ENCODE results near the gene ERMARD.
A peak's percentile ranks its signal among the peaks of the same experiment; 100 is the strongest.

ERMARD gene

DNA sequence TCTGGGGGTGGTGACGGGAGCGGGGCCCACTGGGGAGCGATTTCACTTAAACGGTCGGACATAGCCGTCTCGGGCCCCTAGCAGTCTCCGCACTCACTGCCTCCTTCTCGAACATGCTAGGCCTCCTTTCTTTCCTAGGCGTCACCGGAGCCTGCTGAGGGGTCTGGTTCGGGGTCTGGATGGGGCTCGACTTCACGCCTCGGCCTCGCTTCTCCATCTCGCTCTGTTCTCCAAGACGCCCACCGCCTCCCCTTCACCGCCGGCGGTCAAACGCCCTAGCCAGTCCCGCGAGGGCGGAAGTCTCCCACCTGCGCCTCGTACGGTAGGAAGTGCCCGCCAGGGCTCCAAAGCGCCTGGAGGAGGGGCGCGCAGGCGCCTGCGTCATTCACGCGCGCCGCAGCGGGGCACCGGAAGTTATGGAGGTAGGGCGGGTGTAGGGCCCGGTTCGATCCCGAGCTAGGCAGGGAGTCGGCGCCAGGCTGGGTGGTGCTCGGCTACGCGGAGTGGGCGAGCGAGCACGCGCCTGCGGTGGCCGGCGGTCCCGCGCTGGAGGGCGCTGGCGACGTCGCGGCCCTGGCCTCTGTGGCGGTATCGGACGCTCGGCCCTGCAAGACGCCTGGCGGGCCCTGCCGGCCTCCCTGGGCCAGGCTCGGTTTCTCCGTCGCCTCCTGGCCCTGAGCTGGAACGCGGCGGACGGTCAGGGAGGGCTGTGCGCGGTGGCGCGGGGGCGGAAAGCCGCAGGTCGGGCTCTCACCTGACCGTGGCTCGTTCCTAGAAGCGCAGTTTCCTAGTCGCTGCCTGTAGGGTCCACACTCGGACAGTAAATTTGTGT lies at the start of gene ERMARD, which contains the start of gene DYNLT2:
Gene ERMARD (plus strand): TSS at position 381 of the 832 bp plus-strand sequence. CDS start 36 bp downstream, at position 417.
Gene DYNLT2 (minus strand): TSS at position 331 of the 832 bp plus-strand sequence. CDS start 114 bp downstream, at position 217.
- DNase-seq (ENCODE audit: low read depth), result peak; percentile 90

DNA sequence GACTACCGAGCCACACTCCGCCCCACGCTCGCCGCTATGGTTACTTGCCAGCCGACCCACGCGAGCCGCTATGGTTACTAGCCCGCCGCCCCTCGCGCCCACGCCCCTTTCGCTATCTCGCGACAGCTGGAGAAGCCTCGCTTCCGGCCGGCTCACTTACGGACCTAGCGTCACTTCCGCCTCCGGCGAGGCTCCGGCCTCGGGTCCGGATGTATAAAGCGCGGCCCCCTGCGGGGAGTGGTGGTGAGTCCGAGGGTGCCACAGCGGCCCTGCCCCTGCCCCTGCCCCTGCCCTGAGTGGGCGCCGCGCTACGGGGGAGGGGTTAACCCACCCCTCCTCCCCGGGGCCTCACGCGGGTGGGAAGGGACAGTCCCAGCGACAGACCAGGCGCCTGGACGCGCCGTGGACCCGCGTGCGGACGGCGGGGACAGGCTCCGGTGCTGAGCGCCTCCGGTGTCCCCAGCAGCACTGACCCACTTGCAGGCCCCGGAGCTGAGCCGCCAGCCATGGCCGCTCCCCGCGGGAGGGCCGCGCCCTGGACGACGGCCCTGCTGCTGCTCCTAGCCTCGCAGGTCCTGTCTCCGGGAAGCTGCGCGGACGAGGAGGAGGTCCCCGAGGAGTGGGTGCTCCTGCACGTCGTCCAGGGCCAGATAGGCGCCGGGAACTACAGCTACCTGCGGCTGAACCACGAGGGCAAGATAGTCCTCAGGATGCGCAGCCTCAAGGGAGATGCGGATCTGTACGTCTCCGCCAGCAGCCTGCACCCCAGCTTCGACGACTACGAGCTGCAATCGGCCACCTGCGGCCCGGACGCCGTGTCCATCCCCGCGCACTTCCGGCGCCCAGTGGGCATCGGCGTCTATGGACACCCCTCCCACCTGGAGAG lies 49.2 kb upstream of the ERMARD start, which contains the start of the genes C6orf120 and WDR27:
Gene C6orf120 (plus strand): TSS at position 173 of the 886 bp plus-strand sequence. CDS start 334 bp downstream, at position 507.
Gene WDR27 (minus strand): TSS at position 76 of the 886 bp plus-strand sequence. CDS start 13,024 bp downstream, outside the sequence.
- DNase-seq (ENCODE audit: low read depth), result peak; percentile 91

DNA sequence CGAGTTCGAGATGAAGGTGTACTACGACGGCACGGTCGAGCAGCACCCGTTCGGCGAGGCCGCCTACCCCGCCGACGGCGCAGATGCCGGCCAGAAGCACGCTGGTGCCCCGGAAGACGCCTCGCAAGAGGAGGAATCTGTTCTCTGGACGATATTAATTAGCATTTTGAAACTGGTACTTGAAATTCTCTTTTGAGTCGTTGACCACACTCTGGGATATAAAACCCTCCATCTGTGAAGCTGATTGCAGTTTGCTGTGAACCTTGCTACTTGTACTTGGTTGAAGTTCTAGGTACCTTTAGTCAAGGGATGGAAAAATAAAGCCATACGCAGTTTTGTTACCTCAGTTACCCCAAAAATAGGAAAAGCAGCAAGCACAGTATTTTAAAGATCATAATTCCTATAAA lies 48.6 kb upstream of the ERMARD start:
- DNase-seq (ENCODE audit: low read depth), result no peak

DNA sequence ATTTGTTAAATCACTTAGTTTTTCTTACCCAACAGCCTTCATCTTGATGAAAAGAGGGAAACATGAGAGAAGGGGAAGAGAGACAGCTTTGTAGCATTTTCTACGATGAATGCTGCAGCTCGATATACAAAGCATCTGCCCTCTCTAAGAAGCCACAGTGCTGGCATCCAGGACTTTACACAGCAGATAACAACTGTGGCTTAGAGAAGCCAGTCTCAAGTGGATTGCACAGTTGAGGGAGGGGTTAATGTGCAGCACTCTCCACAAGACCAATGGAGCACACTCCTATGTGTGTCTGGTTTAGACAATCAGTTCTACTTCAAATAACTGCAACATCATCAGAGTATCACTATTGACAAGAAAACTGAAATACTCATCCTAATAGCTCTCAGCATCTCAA lies 43.6 kb upstream of the ERMARD start:
- no peak for DNase-seq (ENCODE audit: low read depth)

DNA sequence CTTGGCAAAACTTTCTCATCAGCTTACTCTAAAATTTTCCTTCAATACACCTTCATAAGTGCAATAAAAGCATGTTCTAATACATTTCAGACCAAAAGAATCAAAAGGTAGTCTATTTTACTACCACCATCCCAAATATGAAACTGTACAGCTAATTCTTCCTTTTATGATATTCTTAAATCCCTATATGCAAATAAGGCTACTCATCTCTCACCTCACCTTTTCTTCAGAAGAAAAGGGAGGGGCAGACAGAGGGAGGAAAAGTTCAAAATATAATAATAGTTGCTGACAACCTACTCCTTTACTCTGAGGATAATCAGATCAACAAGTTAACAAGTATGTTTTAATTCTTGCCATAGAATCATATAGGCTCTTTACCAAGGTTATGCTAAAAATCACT lies 42.1 kb upstream of the ERMARD start:
- no peak for DNase-seq (ENCODE audit: low read depth)

DNA sequence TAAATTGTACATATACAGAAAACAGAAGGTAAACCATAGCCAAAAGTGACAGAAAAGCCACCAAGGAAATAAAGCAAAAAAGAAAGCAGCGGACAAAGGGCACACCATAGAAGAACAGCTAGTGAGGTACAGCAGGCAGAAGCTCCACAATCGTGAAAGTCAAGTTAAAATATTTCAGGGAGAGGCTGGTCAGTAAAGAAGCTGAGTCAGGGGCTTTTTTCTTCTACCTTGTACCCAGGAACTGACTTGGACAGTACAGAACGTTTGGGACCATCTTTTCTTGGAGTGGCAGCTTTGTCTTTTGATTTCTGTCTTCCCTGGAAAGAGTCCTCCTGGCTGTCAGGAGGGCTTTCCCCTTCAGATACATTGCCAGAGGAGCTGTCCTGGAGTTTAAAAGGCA lies 41.4 kb upstream of the ERMARD start:
- no peak for DNase-seq (ENCODE audit: low read depth)

DNA sequence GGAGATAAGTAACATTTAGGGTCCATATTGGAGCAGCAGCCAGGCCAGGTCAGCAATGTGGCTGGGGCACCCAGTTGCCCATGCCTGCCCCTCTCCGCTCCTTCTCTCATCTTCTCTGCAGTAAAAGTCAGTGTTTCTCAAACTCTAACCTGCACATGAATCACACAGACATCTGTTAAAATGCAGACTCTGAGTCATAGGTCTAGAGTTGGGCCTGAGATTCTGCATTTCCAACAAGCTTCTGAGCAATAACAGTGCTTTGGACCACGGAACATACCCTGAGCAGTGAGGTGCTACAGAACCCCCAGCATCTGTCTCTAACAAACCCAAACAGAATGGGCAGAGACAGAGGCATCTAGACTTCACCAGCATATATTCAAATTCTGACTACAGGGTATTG lies 37.2 kb upstream of the ERMARD start:
- no peak for DNase-seq (ENCODE audit: low read depth)

DNA sequence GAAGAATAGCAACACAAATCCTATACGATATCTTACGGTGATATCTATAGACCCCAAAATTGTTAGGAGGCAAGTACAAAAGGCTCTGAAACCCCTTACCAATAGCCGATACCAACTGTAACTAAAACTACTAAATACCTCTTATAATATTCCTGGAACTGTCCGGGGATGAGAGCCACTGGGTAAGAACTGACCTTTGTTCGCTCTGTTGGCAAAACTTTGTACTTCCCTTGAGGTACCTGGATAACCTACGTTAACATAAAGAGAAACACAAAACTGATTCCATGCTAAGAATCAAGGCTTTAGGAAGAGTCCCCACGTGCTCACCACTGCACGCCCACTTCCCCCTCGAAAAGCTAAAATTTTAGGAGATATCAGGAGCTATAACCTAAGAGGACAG lies 36.8 kb upstream of the ERMARD start:
- no peak for DNase-seq (ENCODE audit: low read depth)

DNA sequence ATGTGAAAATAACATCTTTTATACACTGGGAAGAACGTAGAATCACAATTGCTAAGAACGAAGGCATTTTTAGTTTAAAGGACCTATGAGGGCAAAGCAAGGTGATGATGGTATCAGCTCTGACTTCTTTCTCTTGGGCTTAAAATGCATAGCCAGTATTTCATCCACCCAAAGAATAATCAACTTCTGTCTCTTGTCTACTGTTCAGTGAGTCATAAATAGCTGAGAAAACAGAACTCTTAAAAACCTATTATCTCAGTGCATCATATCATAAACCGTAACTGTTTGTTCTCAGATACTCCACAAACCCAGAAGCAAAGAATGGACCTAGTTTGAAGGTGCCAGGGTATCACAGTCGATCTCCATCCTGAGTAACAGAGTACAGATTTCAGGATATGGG lies 32.3 kb upstream of the ERMARD start:
- no peak for DNase-seq (ENCODE audit: low read depth)

DNA sequence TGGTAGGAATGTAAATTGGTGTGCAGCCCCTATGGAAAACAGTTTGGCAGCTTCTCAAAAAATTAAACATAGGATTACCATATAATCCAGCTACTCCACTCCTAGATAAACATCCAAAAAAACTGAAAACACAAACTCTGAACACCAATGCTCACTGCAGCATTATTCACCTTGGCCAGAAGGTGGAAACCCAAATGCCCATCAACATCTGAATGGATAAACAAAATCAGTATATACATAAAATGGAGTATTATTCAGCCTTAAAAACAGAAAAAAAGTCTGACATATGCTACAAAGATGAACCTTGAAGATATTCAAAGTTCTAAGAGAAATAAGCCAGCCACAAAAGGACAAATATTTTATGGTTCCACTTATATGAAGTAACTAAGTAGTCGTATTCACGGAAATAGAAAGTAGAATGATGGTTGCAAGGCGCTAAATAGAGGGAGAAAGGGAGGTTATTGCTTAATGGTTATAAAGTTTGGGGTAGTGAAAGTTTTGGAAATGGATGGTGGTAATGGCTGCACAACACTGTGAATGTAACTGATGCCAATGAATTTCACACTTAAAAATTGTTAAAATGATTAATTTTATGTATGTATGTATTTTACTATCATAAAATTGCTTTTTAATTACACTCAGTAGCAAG lies 31.1 kb upstream of the ERMARD start:
- no peak for DNase-seq (ENCODE audit: low read depth)

DNA sequence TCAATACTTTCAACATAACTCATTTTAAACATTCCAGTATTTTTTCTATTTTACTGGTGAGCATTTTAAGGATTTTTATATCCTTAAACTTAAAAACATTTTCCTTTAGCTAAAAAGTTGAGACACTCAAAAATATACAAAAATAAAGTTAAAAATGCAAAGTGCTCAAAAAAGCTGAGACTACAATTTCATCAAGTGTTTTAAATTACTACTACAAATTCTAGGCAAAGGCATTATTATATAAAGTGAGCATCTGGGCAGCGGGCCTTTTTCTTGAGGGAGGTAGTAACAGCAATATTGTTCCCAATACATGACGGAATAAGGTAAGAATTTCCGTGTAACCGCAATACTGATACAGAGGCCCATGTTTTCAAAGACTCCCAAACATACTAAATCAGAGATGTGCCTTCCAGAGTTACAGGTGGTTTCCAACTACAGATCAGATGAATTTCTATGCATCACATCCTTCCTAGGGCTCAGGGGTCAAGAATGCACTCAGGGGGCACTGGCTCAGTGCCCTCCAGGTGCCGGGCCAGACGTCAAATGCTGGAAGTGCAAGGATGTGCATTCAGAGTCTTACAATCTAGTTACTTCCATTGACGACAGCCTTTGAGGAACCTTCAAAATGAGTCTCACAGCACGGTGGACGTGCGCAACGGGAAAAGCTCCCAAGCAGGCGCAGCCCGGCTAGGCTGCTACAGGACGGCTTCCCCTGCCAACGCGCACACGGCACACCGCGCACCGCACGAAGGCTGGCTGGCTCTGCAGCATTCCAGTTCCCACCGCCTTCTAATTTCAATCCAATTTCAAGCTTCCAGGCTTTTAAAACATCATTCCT lies 28.8 kb upstream of the ERMARD start:
- no peak for DNase-seq (ENCODE audit: low read depth)

DNA sequence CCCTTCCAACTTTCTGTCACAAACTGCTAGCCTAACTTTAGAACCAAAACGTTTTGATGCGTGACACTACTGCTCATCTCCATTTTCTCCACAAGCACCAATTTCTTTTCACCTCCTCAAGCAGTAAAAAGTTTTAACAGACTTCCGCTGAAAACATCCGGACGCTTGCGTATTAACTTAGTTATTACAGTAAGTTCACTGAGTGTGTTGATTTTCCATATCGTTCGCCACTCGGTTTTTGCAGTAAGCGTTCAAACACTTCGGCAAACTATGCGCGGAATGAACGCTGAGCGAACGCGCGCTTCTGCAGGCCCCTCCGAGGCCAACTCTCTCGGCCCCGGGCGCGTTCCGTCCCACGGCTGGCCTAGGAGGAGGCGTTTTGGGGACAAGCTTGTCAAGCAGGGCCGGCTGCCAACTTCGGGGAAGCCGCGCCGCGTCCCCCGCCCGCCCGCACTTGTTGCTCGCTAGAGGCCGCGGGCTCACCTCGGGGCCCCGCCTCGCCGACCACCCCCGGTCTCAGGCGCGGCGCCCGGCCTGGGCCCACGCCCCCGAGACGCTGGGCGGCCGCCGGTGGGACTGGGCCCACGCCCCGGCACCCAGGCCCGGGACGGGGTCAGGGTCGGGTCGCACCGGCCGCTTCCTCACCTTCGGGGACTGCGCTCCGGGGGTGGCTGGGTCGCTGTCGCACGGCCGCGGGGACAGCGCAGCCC lies 28.1 kb upstream of the ERMARD start:
- DNase-seq (ENCODE audit: low read depth), result no peak

DNA sequence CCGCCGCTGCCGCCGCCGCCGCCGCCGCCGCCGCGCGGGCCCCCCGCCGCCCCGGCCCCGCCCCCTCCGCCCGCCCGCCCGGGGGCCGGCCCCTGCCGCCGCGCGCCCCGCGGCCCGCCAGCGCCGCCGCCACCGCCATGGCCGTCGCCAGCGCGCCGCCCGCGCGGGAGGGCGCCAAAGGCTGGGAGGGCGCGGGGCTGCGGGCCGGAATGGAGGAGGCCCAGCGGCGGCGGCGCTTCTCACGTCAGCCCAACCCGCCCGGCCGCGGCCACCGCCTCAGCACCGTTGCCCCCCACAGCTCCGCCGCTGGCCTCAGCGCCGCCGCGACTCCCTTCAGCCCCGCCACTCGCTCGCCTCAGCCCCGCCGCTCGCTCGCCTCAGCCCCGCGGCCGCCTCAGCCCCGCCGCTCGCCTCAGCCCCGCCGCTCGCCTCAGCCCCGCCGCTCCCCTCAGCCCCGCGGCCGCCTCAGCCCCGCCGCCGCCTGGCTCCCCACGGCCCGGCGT lies 27.4 kb upstream of the ERMARD start:
- no peak for DNase-seq (ENCODE audit: low read depth)

DNA sequence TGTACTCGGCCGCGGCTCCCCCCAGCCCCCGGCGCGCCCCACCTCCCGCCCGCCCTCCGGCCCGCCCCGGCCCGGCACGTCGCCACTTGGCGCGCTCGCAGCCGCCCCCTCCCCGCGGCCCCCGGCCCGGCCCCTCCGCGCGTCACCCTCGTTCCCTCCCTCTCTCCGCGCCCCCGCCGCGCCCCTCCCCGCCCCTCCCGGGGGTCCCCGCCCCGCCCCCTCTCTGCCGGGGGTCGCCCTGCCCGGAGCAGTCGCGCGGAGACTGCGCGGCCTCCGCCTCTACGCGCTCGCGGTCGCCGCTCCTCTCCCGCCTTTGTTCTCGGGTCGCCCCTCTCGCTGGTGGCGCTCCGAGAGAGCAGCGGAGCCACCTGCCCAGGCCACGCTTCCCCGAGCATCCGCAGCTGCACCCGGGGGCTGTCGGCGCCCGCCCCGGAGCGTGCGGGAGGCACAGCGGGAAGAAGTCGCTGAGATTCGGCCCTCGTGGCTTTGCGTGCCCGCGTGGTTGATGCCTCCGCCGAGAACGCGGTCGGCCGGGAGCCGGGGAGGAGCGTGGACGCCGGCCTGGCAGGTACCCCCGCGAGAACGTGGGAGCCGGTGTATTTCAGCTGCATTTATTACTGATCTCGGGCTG lies 26.8 kb upstream of the ERMARD start, which contains the start of gene PHF10:
Gene PHF10 (minus strand): TSS at position 7 of the 631 bp plus-strand sequence. CDS start 569 bp downstream, outside the sequence.
- DNase-seq (ENCODE audit: low read depth), result no peak

DNA sequence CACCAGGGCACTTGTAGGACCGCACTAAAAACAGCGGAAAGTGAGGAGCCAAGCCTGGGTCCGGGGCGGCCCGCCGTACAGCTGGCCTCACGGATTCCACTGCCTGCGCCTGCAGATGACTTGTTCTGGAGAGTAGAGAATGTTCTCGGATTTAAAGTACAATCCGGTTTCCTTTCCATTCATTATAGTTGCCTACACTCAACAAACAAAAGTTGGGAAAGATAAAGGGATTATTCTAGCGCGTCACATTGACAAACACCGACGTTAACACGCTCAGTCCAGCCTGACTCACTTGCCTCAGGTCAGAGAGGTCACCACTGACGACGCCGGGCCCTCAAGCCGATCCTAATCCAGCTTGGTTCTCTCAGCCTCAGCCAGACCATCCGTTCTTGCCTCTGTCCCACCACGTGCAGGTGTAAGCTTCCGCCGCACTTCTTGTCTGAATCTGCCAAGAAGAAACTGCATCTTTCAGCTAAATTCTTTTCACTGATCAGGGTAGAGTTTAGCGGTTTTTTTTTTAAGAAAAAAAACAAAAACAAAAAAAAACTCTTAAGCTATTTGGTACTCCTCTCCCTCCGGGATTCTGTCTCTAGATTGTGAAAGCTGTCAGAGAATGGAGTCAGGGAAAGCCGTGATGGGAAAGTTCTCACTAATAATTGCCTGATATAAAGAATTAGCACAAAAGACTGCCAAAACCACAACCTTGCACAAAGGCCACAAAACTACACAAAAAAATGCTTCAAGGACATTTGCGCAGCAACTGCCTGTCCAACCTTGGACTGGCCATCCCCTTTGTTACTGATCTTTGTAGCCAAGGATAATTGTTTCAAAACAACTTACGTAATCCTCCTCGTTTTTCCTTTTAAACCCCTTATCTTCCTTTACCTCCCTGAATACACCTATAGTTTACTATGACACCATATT lies 26.0 kb upstream of the ERMARD start:
- no peak for DNase-seq (ENCODE audit: low read depth)

DNA sequence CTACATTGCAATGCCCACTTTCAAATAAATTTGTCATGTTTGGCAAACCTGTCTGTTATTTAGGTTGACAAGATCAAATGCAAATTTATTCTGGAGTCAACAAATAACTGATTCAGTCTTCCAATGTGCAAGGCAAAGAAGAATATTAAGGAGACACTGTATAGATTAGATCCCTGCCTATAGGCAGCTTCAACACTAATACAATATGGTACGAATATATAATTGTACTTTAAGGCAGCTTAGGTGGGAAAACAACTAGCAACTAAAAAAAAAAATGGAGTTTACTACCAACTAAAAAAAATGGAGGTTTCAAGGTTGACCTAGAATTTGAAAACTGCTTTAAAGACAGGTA lies 25.4 kb upstream of the ERMARD start:
- no peak for DNase-seq (ENCODE audit: low read depth)

DNA sequence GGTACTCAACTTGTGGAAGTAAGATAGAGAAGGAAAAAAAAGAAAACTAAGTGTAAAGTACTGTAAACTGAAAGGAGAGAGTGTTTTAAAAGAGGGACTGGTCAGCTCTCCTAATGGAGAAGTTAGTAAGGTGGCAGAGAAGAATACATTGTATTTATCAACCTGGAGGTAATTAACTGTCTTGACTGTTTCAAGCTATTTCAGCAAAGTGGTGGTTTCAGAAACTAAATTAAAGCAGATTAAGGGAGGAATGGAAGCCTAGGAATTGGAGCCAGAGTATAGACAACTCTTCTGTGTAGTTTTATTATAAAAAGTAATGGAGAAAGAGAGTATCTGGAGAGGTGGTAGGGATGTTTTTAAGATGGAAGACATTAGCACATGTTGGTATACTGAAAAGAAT lies 24.5 kb upstream of the ERMARD start:
- DNase-seq (ENCODE audit: low read depth), result no peak

DNA sequence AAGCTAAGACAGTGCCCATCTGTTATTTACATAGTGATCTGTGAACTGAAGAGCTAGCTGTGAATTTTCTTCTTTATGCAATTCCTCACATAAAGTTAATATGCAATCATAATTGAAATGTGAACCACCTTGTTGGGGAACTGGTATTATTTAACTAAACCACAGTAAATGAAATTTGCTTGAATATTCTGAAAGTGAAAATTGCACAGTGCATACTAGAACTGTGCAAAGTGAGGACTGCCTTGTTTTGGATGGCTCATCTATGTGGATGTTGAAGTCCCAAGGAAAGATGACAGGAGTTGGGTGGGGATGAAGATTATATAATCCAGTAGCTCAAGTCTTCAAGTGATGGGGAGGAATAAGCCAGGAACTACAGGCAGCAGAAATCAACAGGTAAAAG lies 21.5 kb upstream of the ERMARD start:
- DNase-seq (ENCODE audit: low read depth), result no peak

All from GM04504 (cell line).